PC-9 (cell line): ENCODE measurements around the gene TIGAR. TPM values are rescaled to one million over a fixed set of nuclear protein-coding genes. Genes with fewer than 3 reads are reported as not detected.

Experiments
- BruUV-seq: library from RNA; stranded (reverse); fragments of 400-500 nt; replicated peaks from 2 replicates; lab custom pipeline; 2021; lab: Mats Ljungman, UMichigan
- CTCF ChIA-PET: fragments of 300-600 bp; sonication (Branson Sonifier 250); formaldehyde crosslinking; loops from one replicate; lab custom pipeline; 2022; ENCODE audit warnings: antibody characterized with exemption; lab: Charles Lee
- POLR2A ChIA-PET: fragments of 300-600 bp; sonication (Branson Sonifier 250); formaldehyde crosslinking; loops from one replicate; lab custom pipeline; 2022; ENCODE audit warnings: antibody characterized with exemption; ENCODE audit not compliant: unreplicated experiment; lab: Charles Lee
- DNase-seq, 2 experiments: peaks; one replicate each; pipeline versions ENCODE4 v3.0.0 to v3.0.0-alpha.2; 2015 to 2022; ENCODE audit warnings: mixed read lengths in 1 of 2
- H2AFZ ChIP-seq: fragments of 200-600 bp; sonication (generic); 2 replicates; pipeline ENCODE4 v1.8.1; 2017; ENCODE audit warnings: antibody characterized with exemption
- H3F3A ChIP-seq: fragments of 200-600 bp; sonication (generic); 2 replicates; pipeline ENCODE4 v1.8.1; 2017; ENCODE audit warnings: antibody characterized with exemption, mild to moderate bottlenecking, low read depth; ENCODE audit not compliant: insufficient read depth
- H3K27ac ChIP-seq: fragments of 200-600 bp; sonication (generic); 2 replicates; pipeline ENCODE4 v1.6.1; 2016; ENCODE audit warnings: mixed run types
- H3K27me3 ChIP-seq: fragments of 200-600 bp; sonication (generic); 2 replicates; pipeline ENCODE4 v1.6.1; 2016; ENCODE audit warnings: low read depth, mixed run types; ENCODE audit not compliant: insufficient read depth
- H3K36me3 ChIP-seq: fragments of 200-600 bp; sonication (generic); 2 replicates; pipeline ENCODE4 v1.6.1; 2016; ENCODE audit warnings: low read depth, mixed run types
- H3K4me1 ChIP-seq: fragments of 200-600 bp; sonication (generic); replicated peaks from 2 replicates; pipeline ENCODE4 v1.6.1; 2016; ENCODE audit warnings: mixed run types; ENCODE audit not compliant: insufficient read depth
- H3K4me2 ChIP-seq: fragments of 200-600 bp; sonication (generic); 2 replicates; pipeline ENCODE4 v1.6.1; 2017; ENCODE audit warnings: mixed run types
- H3K4me3 ChIP-seq: fragments of 200-600 bp; sonication (generic); 2 replicates; pipeline ENCODE4 v1.6.1; 2016; ENCODE audit warnings: mixed run types
- H3K79me2 ChIP-seq: fragments of 200-600 bp; sonication (generic); 2 replicates; pipeline ENCODE4 v1.6.1; 2017; ENCODE audit warnings: low read depth, mixed run types
- H3K9me2 ChIP-seq: fragments of 200-600 bp; sonication (generic); 2 replicates; pipeline ENCODE4 v1.8.1; 2017; ENCODE audit warnings: mild to moderate bottlenecking; ENCODE audit not compliant: insufficient read depth
- H3K9me3 ChIP-seq: fragments of 200-600 bp; sonication (generic); 2 replicates; pipeline ENCODE4 v1.8.1; 2016; ENCODE audit warnings: low read depth; ENCODE audit not compliant: insufficient read depth
- H4K20me1 ChIP-seq: fragments of 200-600 bp; sonication (generic); 2 replicates; pipeline ENCODE4 v1.8.1; 2017; ENCODE audit not compliant: insufficient read depth
- CTCF ChIP-seq: fragments of 200-600 bp; sonication (generic); conservative IDR thresholded peaks from 2 replicates; pipeline ENCODE4 v1.6.1; 2017; ENCODE audit warnings: mixed run types, antibody characterized with exemption, mild to moderate bottlenecking, moderate library complexity
- EZH2 ChIP-seq: fragments of 200-600 bp; sonication (generic); IDR thresholded peaks from 2 replicates; pipeline ENCODE4 v1.8.0; 2017; ENCODE audit warnings: antibody characterized with exemption, low read depth
- intact Hi-C: fragments of 100-400 bp; cut with micrococcal nuclease; formaldehyde crosslinking; loops from one replicate; pipeline ENCODE4 v1.10.0; 2022; ENCODE audit not compliant: unreplicated experiment
- total RNA-seq: library from RNA; stranded (reverse); gene quantifications from 2 replicates; pipeline ENCODE4 v1.2.3, GENCODE V29; 2021

TIGAR gene
- total RNA-seq, 1 experiment from 2014 or later, result 13.2 TPM

GRCh38 chr12:4379405-4379804, 58.4 kb downstream of the TIGAR start, which contains the start of gene FGF23:
Gene FGF23, minus strand, starts transcription at chr12:4379712. Its CDS starts 130 bp downstream, at chr12:4379582.
- intact Hi-C loops, result no loop called here
- ChIA-PET CTCF (no interaction called here), POLR2A (no interaction called here)
- Histone ChIP-seq H3K4me1 (no peaks in the 10 kb centered on the region), H4K20me1 (no peaks in the 10 kb centered on the region), H2AFZ (no peak within 1 kb of the TSS), H3K4me3 (no peak within 1 kb of the TSS), H3K27me3 (peaks cover 96% of the 10 kb centered on the region), H3K27ac (no peak within 1 kb of the TSS), H3F3A (no peaks in the 10 kb centered on the region), H3K36me3 (no peaks in the 10 kb centered on the region), H3K79me2 (no peaks in the 10 kb centered on the region), H3K9me2 (no peaks in the 10 kb centered on the region), H3K9me3 (no peaks in the 10 kb centered on the region), H3K4me2 (no peak within 1 kb of the TSS)
- no TSS peak for BruUV-seq
- TF ChIP-seq CTCF, result no peak
- no peak for TF ChIP-seq EZH2
- DNase-seq, result peak in 1 of 2 experiments; percentile 19

GRCh38 chr12:4380332-4380731, 59.3 kb downstream of the TIGAR start:
- no peaks in the 10 kb centered on the region for H3K79me2 ChIP-seq
- H3K4me3 ChIP-seq, result no peak overlapping the region
- CTCF ChIA-PET, result no interaction called here
- no peaks in the 10 kb centered on the region for H3K4me1 ChIP-seq
- DNase-seq, result no peak
- H3K27ac ChIP-seq, result no peak overlapping the region
- intact Hi-C loops, result no loop called here
- H4K20me1 ChIP-seq, result no peaks in the 10 kb centered on the region
- no peaks in the 10 kb centered on the region for H3K9me3 ChIP-seq
- TF ChIP-seq CTCF (no peak), EZH2 (no peak)
- H3K4me2 ChIP-seq, result no peak overlapping the region
- H2AFZ ChIP-seq, result no peak overlapping the region
- no peaks in the 10 kb centered on the region for H3K36me3 ChIP-seq
- no peaks in the 10 kb centered on the region for H3K9me2 ChIP-seq
- H3K27me3 ChIP-seq, result peaks cover 93% of the 10 kb centered on the region
- no TSS peak for BruUV-seq
- POLR2A ChIA-PET, result no interaction called here
- H3F3A ChIP-seq, result no peaks in the 10 kb centered on the region

- POLR2A ChIA-PET, result no interaction called here
- Histone ChIP-seq H3K27me3 (peaks cover 89% of the 10 kb centered on the region), H3K27ac (no peak overlapping the region), H3K4me3 (no peak overlapping the region), H2AFZ (no peak overlapping the region), H3F3A (no peaks in the 10 kb centered on the region), H4K20me1 (no peaks in the 10 kb centered on the region), H3K36me3 (no peaks in the 10 kb centered on the region), H3K4me1 (no peaks in the 10 kb centered on the region), H3K79me2 (no peaks in the 10 kb centered on the region), H3K4me2 (no peak overlapping the region), H3K9me2 (no peaks in the 10 kb centered on the region), H3K9me3 (no peaks in the 10 kb centered on the region)
- CTCF ChIA-PET, result no interaction called here
- no TSS peak for BruUV-seq
- TF ChIP-seq CTCF, result no peak
- no peak for TF ChIP-seq EZH2
- intact Hi-C loops, result no loop called here
- no peak for DNase-seq
Observed at GRCh38 chr12:4383304-4383865, 62.4 kb downstream of the TIGAR start.
